ENCODE measurements around the gene TRPM1.

DNA sequence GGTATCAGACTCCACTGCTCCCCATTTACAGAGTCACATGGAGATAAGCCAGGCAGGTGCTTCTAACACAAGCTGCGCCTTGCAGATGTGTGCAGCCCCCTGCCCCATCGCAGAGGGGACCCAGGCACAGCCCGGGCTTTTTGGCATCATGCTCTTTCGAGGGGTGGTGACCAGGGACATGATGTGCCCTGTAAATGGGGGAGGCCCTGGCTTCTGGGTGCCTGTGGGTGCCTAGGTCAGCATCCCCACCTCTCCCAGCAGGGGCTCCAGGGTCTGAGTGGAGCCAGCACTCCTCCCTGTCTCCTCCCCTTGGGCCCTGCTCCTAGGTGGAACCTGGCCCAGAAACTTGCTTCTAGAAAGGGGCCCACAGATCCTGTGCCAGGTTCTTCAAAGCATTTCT is 15.2 kb downstream of the TRPM1 start:
- TF ChIP-seq YY1 (IDR thresholded peaks at IDR 0.05; ENCODE audit: insufficient read depth, insufficient read length) (no peak), ZNF274 (IDR thresholded peaks at IDR 0.05; ENCODE audit: low read depth, low read length) (no peak)
